Activated B cell treated with CpG ODN at 0.5 μM for 24 hours (primary cell): ENCODE measurements around the gene PISD. TPM values are rescaled to one million over a fixed set of nuclear protein-coding genes. Genes with fewer than 3 reads are reported as not detected.

Experiments
- ATAC-seq: fragments of 200-7000 bp; cut with Tn5 transposase; one replicate; pipeline ENCODE4 v1.10.0; 2021; ENCODE audit warnings: low read depth, mild to moderate bottlenecking, moderate library complexity
- CTCF ChIA-PET: fragments of 350-600 bp; sonication (Branson Sonifier 250); formaldehyde crosslinking; loops from one replicate; lab custom pipeline; 2021; ENCODE audit warnings: antibody characterized with exemption; lab: Charles Lee
- POLR2A ChIA-PET: fragments of 350-600 bp; sonication (Branson Sonifier 250); formaldehyde crosslinking; loops from one replicate; lab custom pipeline; 2021; ENCODE audit warnings: antibody characterized with exemption; lab: Charles Lee
- DNase-seq: peaks from one replicate; pipeline ENCODE4 v3.0.0; 2022
- H3K27ac Mint-ChIP-seq: one replicate; pipeline ENCODE4 v1.8.0; 2020; ENCODE audit warnings: mixed read lengths
- H3K27me3 Mint-ChIP-seq: one replicate; pipeline ENCODE4 v1.8.0; 2021; ENCODE audit warnings: mixed read lengths
- H3K36me3 Mint-ChIP-seq: one replicate; pipeline ENCODE4 v1.8.0; 2021; ENCODE audit warnings: low read depth, mixed read lengths
- H3K4me1 Mint-ChIP-seq: one replicate; pipeline ENCODE4 v1.8.0; 2021; ENCODE audit warnings: mixed read lengths
- H3K4me3 Mint-ChIP-seq: one replicate; pipeline ENCODE4 v1.8.0; 2020; ENCODE audit warnings: mild to moderate bottlenecking, mixed read lengths
- H3K9me3 Mint-ChIP-seq: one replicate; pipeline ENCODE4 v1.8.0; 2020; ENCODE audit warnings: mixed read lengths
- intact Hi-C: fragments of 100-400 bp; cut with micrococcal nuclease; formaldehyde crosslinking; loops from one replicate; pipeline ENCODE4 v1.15.1; 2024
- total RNA-seq: library from RNA; stranded (reverse); gene quantifications from 2 replicates; pipeline ENCODE4 v1.2.3, GENCODE V29; 2022
- TF ChIP-seq, protein P1 (sequence below): fragments of 200-600 bp; IDR thresholded peaks from one replicate; pipeline ENCODE4 v1.8.0; 2022; ENCODE audit warnings: antibody characterized with exemption, mild to moderate bottlenecking

Gene PISD
- total RNA-seq, 1 donor from 2014 or later: 61.6 TPM

- ChIA-PET CTCF (no interaction called here), POLR2A (no interaction called here)
- no peaks in the 10 kb centered on the region for H3K27me3 Mint-ChIP-seq
- H3K27ac Mint-ChIP-seq: peak overlapping the region; percentile 19
- TF ChIP-seq, protein P1, sequence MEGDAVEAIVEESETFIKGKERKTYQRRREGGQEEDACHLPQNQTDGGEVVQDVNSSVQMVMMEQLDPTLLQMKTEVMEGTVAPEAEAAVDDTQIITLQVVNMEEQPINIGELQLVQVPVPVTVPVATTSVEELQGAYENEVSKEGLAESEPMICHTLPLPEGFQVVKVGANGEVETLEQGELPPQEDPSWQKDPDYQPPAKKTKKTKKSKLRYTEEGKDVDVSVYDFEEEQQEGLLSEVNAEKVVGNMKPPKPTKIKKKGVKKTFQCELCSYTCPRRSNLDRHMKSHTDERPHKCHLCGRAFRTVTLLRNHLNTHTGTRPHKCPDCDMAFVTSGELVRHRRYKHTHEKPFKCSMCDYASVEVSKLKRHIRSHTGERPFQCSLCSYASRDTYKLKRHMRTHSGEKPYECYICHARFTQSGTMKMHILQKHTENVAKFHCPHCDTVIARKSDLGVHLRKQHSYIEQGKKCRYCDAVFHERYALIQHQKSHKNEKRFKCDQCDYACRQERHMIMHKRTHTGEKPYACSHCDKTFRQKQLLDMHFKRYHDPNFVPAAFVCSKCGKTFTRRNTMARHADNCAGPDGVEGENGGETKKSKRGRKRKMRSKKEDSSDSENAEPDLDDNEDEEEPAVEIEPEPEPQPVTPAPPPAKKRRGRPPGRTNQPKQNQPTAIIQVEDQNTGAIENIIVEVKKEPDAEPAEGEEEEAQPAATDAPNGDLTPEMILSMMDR: no peak
- H3K36me3 Mint-ChIP-seq: peaks cover 56% of the 10 kb centered on the region
- no peak overlapping the region for H3K4me3 Mint-ChIP-seq
- intact Hi-C loops: no loop called here
- DNase-seq (no peak), ATAC-seq (no peak)
- H3K9me3 Mint-ChIP-seq: no peaks in the 10 kb centered on the region
- H3K4me1 Mint-ChIP-seq: peaks cover 19% of the 10 kb centered on the region
Observed at GRCh38 chr22:31586137-31586920, 75.7 kb downstream of the PISD start.

DNA sequence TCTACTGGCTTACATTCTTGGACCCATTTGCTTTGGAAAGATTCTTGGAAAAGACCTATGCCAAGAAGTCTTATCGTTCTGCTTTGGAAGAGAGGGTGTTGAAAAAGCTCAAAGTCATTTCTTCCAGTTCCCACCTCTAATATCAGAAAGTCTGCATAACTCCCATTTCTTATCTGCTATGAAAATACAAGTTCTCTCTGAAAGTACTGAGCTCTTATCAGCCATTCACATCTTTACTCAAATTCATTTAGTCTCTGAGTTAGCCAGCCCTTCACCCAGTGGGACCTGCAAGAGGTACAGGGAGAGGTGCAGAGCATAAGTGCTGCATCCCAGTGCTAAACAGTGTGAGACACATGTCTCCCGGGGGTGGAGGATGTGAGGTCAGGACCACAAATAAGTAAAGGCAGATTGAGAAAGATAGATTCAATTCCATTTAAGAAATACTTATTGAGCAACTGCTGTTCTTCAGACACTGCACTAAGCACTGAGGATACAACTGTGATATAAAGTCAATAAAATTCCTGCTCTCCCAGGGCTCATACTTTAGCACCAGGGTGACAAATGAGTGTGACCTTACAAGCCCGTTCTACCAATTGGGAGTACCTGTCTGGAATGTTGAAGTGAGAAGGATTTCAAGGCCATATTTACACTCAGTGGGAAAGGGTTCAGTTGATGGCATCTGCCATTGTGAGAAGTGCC lies 76.7 kb downstream of the PISD start:
- no peak overlapping the region for H3K4me3 Mint-ChIP-seq
- no peak for DNase-seq
- ChIA-PET POLR2A (no interaction called here), CTCF (no interaction called here)
- peaks cover 57% of the 10 kb centered on the region for H3K36me3 Mint-ChIP-seq
- H3K27ac Mint-ChIP-seq: no peak overlapping the region
- no peaks in the 10 kb centered on the region for H3K27me3 Mint-ChIP-seq
- intact Hi-C loops: no loop called here
- H3K4me1 Mint-ChIP-seq: peaks cover 19% of the 10 kb centered on the region
- TF ChIP-seq, protein P1: no peak
- ATAC-seq: no peak
- no peaks in the 10 kb centered on the region for H3K9me3 Mint-ChIP-seq

DNA sequence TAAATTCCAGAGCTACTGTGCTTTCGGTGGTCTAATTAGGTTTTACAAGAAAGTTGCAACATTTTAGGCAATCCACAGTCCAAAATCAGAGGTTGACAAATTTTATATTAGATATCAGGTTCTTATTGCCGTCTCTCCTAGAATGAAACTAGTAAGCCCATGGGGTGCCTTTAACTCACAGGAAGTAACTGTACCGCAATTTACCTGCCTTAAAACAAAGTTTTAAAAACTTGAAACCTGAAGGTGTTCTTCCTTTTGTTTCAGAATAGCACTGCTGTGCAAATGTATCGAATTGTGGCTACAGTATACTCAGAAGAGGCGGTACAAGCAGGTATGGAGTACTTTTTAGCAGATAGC lies 77.2 kb downstream of the PISD start:
- intact Hi-C loops: loop anchor here (5.0 kb wide), 1 partner anchor 33 kb away; no protein-coding TSS in a partner anchor
- Mint-ChIP-seq H3K36me3 (peaks cover 62% of the 10 kb centered on the region), H3K4me3 (no peak overlapping the region), H3K27me3 (no peaks in the 10 kb centered on the region), H3K4me1 (peaks cover 19% of the 10 kb centered on the region), H3K9me3 (no peaks in the 10 kb centered on the region), H3K27ac (no peak overlapping the region)
- ATAC-seq (no peak), DNase-seq (no peak)
- CTCF ChIA-PET: no interaction called here
- POLR2A ChIA-PET: interaction anchor here (0.8 kb wide), 1 partner anchor 32 kb away, joined by 3 read pairs; no protein-coding TSS in a partner anchor
- TF ChIP-seq, protein P1: no peak

- H3K27ac Mint-ChIP-seq: peak overlapping the region; percentile 53
- no peak overlapping the region for H3K4me3 Mint-ChIP-seq
- POLR2A ChIA-PET: interaction anchor here (0.8 to 1.1 kb wide), 2 partner anchors 32 to 47 kb away, joined by 3 read pairs; no protein-coding TSS in a partner anchor
- CTCF ChIA-PET: interaction anchor here (0.6 to 2.7 kb wide), 2 partner anchors 27 to 47 kb away, joined by 4 to 8 read pairs; no protein-coding TSS in a partner anchor
- no peak for DNase-seq
- no peaks in the 10 kb centered on the region for H3K27me3 Mint-ChIP-seq
- TF ChIP-seq, protein P1: no peak
- no peak for ATAC-seq
- intact Hi-C loops: loop anchor here (5.0 kb wide), 1 partner anchor 33 kb away; no protein-coding TSS in a partner anchor
- H3K9me3 Mint-ChIP-seq: no peaks in the 10 kb centered on the region
- peaks cover 19% of the 10 kb centered on the region for H3K4me1 Mint-ChIP-seq
- peaks cover 57% of the 10 kb centered on the region for H3K36me3 Mint-ChIP-seq
Observed at GRCh38 chr22:31583861-31584485, 78.0 kb downstream of the PISD start.
